Neural cell (in vitro differentiated cells): ENCODE results near the gene WRNIP1. TPM values are rescaled to one million over a fixed set of nuclear protein-coding genes. Genes with fewer than 3 reads are reported as not detected.

ENCODE experiments used
- H2AFZ ChIP-seq: fragments of 200-600, 300-800 bp; sonication (generic), shearing (Covaris generic); 2 replicates; pipeline ENCODE4 v1.6.0; 2014; ENCODE audit warnings: low read depth, mild to moderate bottlenecking, antibody characterized with exemption, low read length, moderate library complexity
- H3F3A ChIP-seq: fragments of 200-600 bp; shearing (Covaris generic); 2 replicates; pipeline ENCODE4 v1.6.1; 2016; ENCODE audit warnings: mild to moderate bottlenecking, moderate library complexity, mixed read lengths, antibody characterized with exemption, low read length; ENCODE audit not compliant: insufficient read depth, poor library complexity, severe bottlenecking
- H3K27ac ChIP-seq: fragments of 200-600, 300-800 bp; sonication (generic), shearing (Covaris generic); 2 replicates; pipeline ENCODE4 v1.5.1; 2014; ENCODE audit warnings: mild to moderate bottlenecking, low read length, moderate library complexity
- H3K27me3 ChIP-seq: fragments of 300-800, 200-600 bp; sonication (generic), shearing (Covaris generic); 2 replicates; pipeline ENCODE4 v1.6.0; 2014; ENCODE audit warnings: mild to moderate bottlenecking, low read depth, low read length, moderate library complexity; ENCODE audit not compliant: insufficient read depth
- H3K36me3 ChIP-seq: fragments of 300-800, 200-600 bp; sonication (generic), shearing (Covaris generic); 2 replicates; pipeline ENCODE4 v1.5.1; 2014; ENCODE audit warnings: mild to moderate bottlenecking, antibody characterized with exemption, low read length, moderate library complexity; ENCODE audit not compliant: insufficient read depth
- H3K4me2 ChIP-seq: fragments of 300-800, 200-600 bp; sonication (generic), shearing (Covaris generic); 2 replicates; pipeline ENCODE4 v1.6.0; 2014; ENCODE audit warnings: mild to moderate bottlenecking, low read length
- H3K4me3 ChIP-seq: fragments of 300-800, 200-600 bp; sonication (generic), shearing (Covaris generic); 2 replicates; pipeline ENCODE4 v1.5.1; 2014; ENCODE audit warnings: mild to moderate bottlenecking, low read length, moderate library complexity
- H3K79me2 ChIP-seq: fragments of 200-600 bp; shearing (Covaris generic); replicated peaks from 2 replicates; pipeline ENCODE4 v1.6.0; 2014; ENCODE audit warnings: mild to moderate bottlenecking, low read length, moderate library complexity; ENCODE audit not compliant: insufficient read depth
- H3K9ac ChIP-seq: fragments of 300-800, 200-600 bp; sonication (generic), shearing (Covaris generic); 2 replicates; pipeline ENCODE4 v1.6.1; 2016; ENCODE audit warnings: mild to moderate bottlenecking, low read length, mixed read lengths
- H3K9me2 ChIP-seq: fragments of 200-600 bp; shearing (Covaris generic); 2 replicates; pipeline ENCODE4 v1.6.1; 2016; ENCODE audit warnings: mild to moderate bottlenecking, low read length, mixed read lengths; ENCODE audit not compliant: insufficient read depth
- H3K9me3 ChIP-seq: fragments of 200-600, 300-800 bp; sonication (generic), shearing (Covaris generic); 2 replicates; pipeline ENCODE4 v1.6.1; 2016; ENCODE audit warnings: mild to moderate bottlenecking, mixed run types, low read length, moderate library complexity, mixed read lengths
- H4K20me1 ChIP-seq: fragments of 200-600 bp; shearing (Covaris generic); 2 replicates; pipeline ENCODE4 v1.6.1; 2016; ENCODE audit warnings: mild to moderate bottlenecking, mixed run types; ENCODE audit not compliant: insufficient read depth
- EP300 ChIP-seq: fragments of 450-650 bp; conservative IDR thresholded peaks from 2 replicates; pipeline ENCODE4 v1.6.1; 2014; ENCODE audit warnings: antibody characterized with exemption, mild to moderate bottlenecking, moderate library complexity; ENCODE audit not compliant: poor library complexity, severe bottlenecking
- EZH2 ChIP-seq: fragments of 200-600, 300-800 bp; shearing (Covaris generic), sonication (generic); IDR thresholded peaks from 2 replicates; pipeline ENCODE4 v1.6.1; 2014; ENCODE audit warnings: antibody characterized with exemption, low read length, borderline replicate concordance, mild to moderate bottlenecking; ENCODE audit not compliant: insufficient read depth, poor library complexity, severe bottlenecking
- MXI1 ChIP-seq: fragments of 450-650 bp; conservative IDR thresholded peaks from 2 replicates; pipeline ENCODE4 v1.6.1; 2014; ENCODE audit warnings: antibody characterized with exemption, mild to moderate bottlenecking; ENCODE audit not compliant: poor library complexity, severe bottlenecking
- POLR2AphosphoS5 ChIP-seq: IDR thresholded peaks from 2 replicates; pipeline ENCODE4 v1.6.1; 2012
- RAD21 ChIP-seq: fragments of 450-650 bp; conservative IDR thresholded peaks from 2 replicates; pipeline ENCODE4 v1.6.1; 2014; ENCODE audit warnings: antibody characterized with exemption, mild to moderate bottlenecking, moderate library complexity
- SMC3 ChIP-seq: fragments of 450-650 bp; conservative IDR thresholded peaks from 2 replicates; pipeline ENCODE4 v1.6.1; 2014; ENCODE audit warnings: antibody characterized with exemption, mild to moderate bottlenecking, moderate library complexity; ENCODE audit not compliant: poor library complexity
- TAF1 ChIP-seq: IDR thresholded peaks from 2 replicates; pipeline ENCODE4 v1.6.1; 2012; ENCODE audit warnings: low read depth
- polyA plus RNA-seq: library from polyadenylated mRNA; depleted of rRNA; stranded (reverse); fragments of >200 nt; gene quantifications from 2 replicates; pipeline ENCODE4 v1.2.3, GENCODE V29; 2014
- TF ChIP-seq, protein P1 (sequence below): IDR thresholded peaks from 2 replicates; pipeline ENCODE4 v1.6.1; 2012; ENCODE audit warnings: borderline replicate concordance
- TF ChIP-seq, protein P2 (sequence below): fragments of 450-650 bp; IDR thresholded peaks from 2 replicates; pipeline ENCODE4 v1.5.1; 2014; ENCODE audit warnings: antibody characterized with exemption, mild to moderate bottlenecking, moderate library complexity; ENCODE audit not compliant: poor library complexity, severe bottlenecking

WRNIP1 gene
- polyA plus RNA-seq, 1 donor from 2014 or later: 93.7 TPM

DNA sequence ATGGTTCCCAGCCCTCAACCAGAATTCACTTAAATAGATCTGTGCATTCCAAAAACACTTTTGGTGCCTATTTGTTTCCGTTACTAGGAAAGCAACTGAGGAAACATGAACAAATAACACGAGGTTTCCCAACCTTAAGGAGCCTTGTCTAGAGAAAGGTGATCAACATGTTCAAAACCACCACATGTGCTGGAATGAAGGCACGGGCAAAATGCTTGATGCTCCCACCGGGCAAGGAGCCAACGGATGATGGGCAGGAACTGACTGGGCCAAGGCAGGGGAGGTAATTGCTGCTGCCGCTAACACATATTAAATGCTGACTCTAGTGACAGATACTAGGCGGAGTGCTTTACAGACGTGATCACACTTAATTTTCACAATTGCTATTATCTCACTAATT, 17.0 kb upstream of the WRNIP1 start:
- no peaks in the 10 kb centered on the region for H3K27me3 ChIP-seq
- no peaks in the 10 kb centered on the region for H3K9me2 ChIP-seq
- no peaks in the 10 kb centered on the region for H3K36me3 ChIP-seq
- TF ChIP-seq SMC3 (no peak), EP300 (no peak), TAF1 (no peak), MXI1 (no peak), POLR2AphosphoS5 (no peak), RAD21 (no peak), EZH2 (no peak)
- TF ChIP-seq, protein P1, sequence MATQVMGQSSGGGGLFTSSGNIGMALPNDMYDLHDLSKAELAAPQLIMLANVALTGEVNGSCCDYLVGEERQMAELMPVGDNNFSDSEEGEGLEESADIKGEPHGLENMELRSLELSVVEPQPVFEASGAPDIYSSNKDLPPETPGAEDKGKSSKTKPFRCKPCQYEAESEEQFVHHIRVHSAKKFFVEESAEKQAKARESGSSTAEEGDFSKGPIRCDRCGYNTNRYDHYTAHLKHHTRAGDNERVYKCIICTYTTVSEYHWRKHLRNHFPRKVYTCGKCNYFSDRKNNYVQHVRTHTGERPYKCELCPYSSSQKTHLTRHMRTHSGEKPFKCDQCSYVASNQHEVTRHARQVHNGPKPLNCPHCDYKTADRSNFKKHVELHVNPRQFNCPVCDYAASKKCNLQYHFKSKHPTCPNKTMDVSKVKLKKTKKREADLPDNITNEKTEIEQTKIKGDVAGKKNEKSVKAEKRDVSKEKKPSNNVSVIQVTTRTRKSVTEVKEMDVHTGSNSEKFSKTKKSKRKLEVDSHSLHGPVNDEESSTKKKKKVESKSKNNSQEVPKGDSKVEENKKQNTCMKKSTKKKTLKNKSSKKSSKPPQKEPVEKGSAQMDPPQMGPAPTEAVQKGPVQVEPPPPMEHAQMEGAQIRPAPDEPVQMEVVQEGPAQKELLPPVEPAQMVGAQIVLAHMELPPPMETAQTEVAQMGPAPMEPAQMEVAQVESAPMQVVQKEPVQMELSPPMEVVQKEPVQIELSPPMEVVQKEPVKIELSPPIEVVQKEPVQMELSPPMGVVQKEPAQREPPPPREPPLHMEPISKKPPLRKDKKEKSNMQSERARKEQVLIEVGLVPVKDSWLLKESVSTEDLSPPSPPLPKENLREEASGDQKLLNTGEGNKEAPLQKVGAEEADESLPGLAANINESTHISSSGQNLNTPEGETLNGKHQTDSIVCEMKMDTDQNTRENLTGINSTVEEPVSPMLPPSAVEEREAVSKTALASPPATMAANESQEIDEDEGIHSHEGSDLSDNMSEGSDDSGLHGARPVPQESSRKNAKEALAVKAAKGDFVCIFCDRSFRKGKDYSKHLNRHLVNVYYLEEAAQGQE: no peak
- TF ChIP-seq, protein P2, sequence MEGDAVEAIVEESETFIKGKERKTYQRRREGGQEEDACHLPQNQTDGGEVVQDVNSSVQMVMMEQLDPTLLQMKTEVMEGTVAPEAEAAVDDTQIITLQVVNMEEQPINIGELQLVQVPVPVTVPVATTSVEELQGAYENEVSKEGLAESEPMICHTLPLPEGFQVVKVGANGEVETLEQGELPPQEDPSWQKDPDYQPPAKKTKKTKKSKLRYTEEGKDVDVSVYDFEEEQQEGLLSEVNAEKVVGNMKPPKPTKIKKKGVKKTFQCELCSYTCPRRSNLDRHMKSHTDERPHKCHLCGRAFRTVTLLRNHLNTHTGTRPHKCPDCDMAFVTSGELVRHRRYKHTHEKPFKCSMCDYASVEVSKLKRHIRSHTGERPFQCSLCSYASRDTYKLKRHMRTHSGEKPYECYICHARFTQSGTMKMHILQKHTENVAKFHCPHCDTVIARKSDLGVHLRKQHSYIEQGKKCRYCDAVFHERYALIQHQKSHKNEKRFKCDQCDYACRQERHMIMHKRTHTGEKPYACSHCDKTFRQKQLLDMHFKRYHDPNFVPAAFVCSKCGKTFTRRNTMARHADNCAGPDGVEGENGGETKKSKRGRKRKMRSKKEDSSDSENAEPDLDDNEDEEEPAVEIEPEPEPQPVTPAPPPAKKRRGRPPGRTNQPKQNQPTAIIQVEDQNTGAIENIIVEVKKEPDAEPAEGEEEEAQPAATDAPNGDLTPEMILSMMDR: no peak
- H4K20me1 ChIP-seq: no peaks in the 10 kb centered on the region
- H3K27ac ChIP-seq: no peak overlapping the region
- H2AFZ ChIP-seq: no peak overlapping the region
- H3K9ac ChIP-seq: no peak overlapping the region
- no peaks in the 10 kb centered on the region for H3K79me2 ChIP-seq
- H3K4me3 ChIP-seq: no peak overlapping the region
- H3F3A ChIP-seq: no peaks in the 10 kb centered on the region
- no peaks in the 10 kb centered on the region for H3K9me3 ChIP-seq
- no peak overlapping the region for H3K4me2 ChIP-seq

DNA sequence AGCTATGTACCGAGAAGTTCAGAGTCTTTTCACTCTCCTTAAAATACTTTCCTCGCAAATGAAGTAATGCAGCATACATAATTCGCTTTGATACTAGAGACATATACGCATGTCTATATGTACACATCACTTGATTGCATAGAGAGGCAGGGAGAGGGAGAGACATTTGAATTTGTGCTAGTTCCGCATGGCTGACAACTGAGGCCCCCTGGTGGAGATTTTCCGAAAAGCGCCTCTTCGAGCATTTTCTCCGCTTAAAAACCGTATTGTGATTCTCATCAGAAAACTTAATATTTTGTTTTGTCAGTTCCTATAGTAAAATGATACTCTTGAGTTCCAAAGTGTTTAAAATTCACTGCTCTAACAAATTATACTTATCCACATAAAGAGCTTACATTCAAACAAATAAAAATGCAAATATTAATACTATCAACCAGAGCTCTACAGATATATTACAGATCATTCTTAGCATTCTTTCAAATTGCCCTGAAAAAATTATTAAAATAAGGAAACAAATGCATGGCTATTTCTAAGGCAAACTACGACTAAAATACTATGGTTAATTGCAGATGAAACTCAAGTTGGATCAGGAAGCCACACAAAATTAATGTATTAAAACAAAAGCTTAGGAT, 15.1 kb upstream of the WRNIP1 start:
- Histone ChIP-seq H3K79me2 (no peaks in the 10 kb centered on the region), H2AFZ (no peak overlapping the region), H4K20me1 (no peaks in the 10 kb centered on the region), H3K36me3 (no peaks in the 10 kb centered on the region), H3K27me3 (no peaks in the 10 kb centered on the region), H3K9ac (no peak overlapping the region), H3K9me3 (no peaks in the 10 kb centered on the region), H3F3A (no peaks in the 10 kb centered on the region), H3K27ac (no peak overlapping the region), H3K4me2 (no peak overlapping the region), H3K4me3 (no peak overlapping the region), H3K9me2 (no peaks in the 10 kb centered on the region)
- TF ChIP-seq MXI1: no peak
- no peak for TF ChIP-seq TAF1
- TF ChIP-seq SMC3: peak; percentile 77
- no peak for TF ChIP-seq EP300
- TF ChIP-seq EZH2: no peak
- TF ChIP-seq, protein P1: no peak
- peak; percentile 67 for TF ChIP-seq RAD21
- TF ChIP-seq, protein P2: peak; percentile 83
- no peak for TF ChIP-seq POLR2AphosphoS5
